ENCODE data around the gene LIN52. TPM values are rescaled to one million over a fixed set of nuclear protein-coding genes. Genes with fewer than 3 reads are reported as not detected.

LIN52 gene
- total RNA-seq, 1 experiment from 2014 or later = 11.0 TPM

DNA sequence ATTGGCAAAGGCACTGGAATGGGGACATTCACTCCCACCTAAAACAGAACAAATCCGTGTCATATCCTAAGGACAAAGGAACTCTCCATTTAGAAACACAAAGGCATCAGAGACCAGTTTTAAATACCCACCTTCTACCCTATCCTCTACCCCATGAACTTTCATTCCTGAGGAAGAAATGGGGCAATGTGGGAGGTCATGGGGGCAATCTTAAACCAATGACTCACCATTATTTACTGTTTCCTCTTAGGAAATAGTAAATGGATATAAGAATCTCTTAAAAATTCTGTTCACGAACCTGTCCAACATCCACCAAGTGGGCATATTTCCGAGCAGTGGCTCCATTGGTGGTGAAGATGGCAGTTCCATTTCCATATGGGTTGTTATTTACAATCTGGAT, 19.9 kb upstream of the LIN52 start:
- no peak for DNase-seq
- Histone ChIP-seq H2BK120ac (ENCODE audit: low read depth, low read length, poor library complexity, severe bottlenecking) (no peak overlapping the region), H3K14ac (ENCODE audit: insufficient read depth, low read length) (no peak overlapping the region), H3K4me2 (ENCODE audit: insufficient read depth, insufficient read length, low read length) (no peak overlapping the region), H3K56ac (ENCODE audit: insufficient read length, low read depth, low read length) (no peak overlapping the region), H3T11ph (ENCODE audit: low read length) (no peak overlapping the region), H3K18ac (ENCODE audit: insufficient read length, low read depth, low read length) (no peak overlapping the region), H3K79me1 (ENCODE audit: insufficient read depth, low read depth, low read length, poor library complexity, severe bottlenecking) (no peaks in the 10 kb centered on the region), H3K79me2 (ENCODE audit: insufficient read depth, low read length) (no peaks in the 10 kb centered on the region), H3K9ac (ENCODE audit: extremely low read depth, insufficient read length, low read length) (no peak overlapping the region), H2BK15ac (ENCODE audit: low read depth, low read length) (no peak overlapping the region), H2BK5ac (ENCODE audit: insufficient read length, low read length) (no peak overlapping the region), H4K91ac (ENCODE audit: insufficient read length, low read depth, low read length) (no peak overlapping the region), H4K20me1 (ENCODE audit: control insufficient read depth, insufficient read depth, insufficient read length) (no peaks in the 10 kb centered on the region), H2AK5ac (ENCODE audit: insufficient read length, low read length) (no peak overlapping the region), H2BK12ac (ENCODE audit: insufficient read length, low read depth, low read length) (no peak overlapping the region), H3K23ac (ENCODE audit: insufficient read length, low read depth, low read length) (no peak overlapping the region), H3K23me2 (ENCODE audit: insufficient read length, low read depth, low read length, poor library complexity, severe bottlenecking) (no peaks in the 10 kb centered on the region), H3K27ac (ENCODE audit: insufficient read length, low read depth, low read length) (no peak overlapping the region), H3K4me1 (ENCODE audit: insufficient read depth, low read length) (no peaks in the 10 kb centered on the region), H2AFZ (ENCODE audit: low read length) (no peak overlapping the region), H3K4ac (ENCODE audit: low read depth, low read length) (no peak overlapping the region), H4K5ac (ENCODE audit: insufficient read length, low read depth, low read length) (no peak overlapping the region), H3K9me3 (ENCODE audit: control insufficient read depth, low read depth, low read length) (no peaks in the 10 kb centered on the region), H4K8ac (replicated peaks; ENCODE audit: insufficient read length, low read depth, low read length) (no peak overlapping the region), H3K27me3 (ENCODE audit: insufficient read depth, low read length) (no peaks in the 10 kb centered on the region), H2BK20ac (ENCODE audit: low read depth, low read length, poor library complexity, severe bottlenecking) (no peak overlapping the region)
- H3K4me3 Mint-ChIP-seq = no peak overlapping the region
- WGBS (ENCODE audit: extremely low coverage, insufficient read length, low lambda C conversion rate) = no CpG with 5 or more reads among the region's 3 CpGs
- TF ChIP-seq, protein P1, sequence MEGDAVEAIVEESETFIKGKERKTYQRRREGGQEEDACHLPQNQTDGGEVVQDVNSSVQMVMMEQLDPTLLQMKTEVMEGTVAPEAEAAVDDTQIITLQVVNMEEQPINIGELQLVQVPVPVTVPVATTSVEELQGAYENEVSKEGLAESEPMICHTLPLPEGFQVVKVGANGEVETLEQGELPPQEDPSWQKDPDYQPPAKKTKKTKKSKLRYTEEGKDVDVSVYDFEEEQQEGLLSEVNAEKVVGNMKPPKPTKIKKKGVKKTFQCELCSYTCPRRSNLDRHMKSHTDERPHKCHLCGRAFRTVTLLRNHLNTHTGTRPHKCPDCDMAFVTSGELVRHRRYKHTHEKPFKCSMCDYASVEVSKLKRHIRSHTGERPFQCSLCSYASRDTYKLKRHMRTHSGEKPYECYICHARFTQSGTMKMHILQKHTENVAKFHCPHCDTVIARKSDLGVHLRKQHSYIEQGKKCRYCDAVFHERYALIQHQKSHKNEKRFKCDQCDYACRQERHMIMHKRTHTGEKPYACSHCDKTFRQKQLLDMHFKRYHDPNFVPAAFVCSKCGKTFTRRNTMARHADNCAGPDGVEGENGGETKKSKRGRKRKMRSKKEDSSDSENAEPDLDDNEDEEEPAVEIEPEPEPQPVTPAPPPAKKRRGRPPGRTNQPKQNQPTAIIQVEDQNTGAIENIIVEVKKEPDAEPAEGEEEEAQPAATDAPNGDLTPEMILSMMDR (conservative IDR thresholded peaks at IDR 0.05) = no peak
- H3K36me3 Mint-ChIP-seq (ENCODE audit: insufficient read depth in 1 of 3, low read depth in 3 of 3) = peaks cover 0 to 67% (median 57%) of the 10 kb centered on the region in 3 experiments; a peak in 6 of 7 replicates
- no peak overlapping the region for H3K27ac Mint-ChIP-seq
- no peaks in the 10 kb centered on the region for H3K27me3 Mint-ChIP-seq (ENCODE audit: low read depth)
- H3K4me1 Mint-ChIP-seq = no peaks in the 10 kb centered on the region
- H3K9me3 Mint-ChIP-seq = no peaks in the 10 kb centered on the region

Measured in H9 (cell line).